Measurements from ENCODE around the gene NEMP2.
A peak's percentile ranks its signal among the peaks of the same experiment; 100 is the strongest.

Gene NEMP2, protein sequence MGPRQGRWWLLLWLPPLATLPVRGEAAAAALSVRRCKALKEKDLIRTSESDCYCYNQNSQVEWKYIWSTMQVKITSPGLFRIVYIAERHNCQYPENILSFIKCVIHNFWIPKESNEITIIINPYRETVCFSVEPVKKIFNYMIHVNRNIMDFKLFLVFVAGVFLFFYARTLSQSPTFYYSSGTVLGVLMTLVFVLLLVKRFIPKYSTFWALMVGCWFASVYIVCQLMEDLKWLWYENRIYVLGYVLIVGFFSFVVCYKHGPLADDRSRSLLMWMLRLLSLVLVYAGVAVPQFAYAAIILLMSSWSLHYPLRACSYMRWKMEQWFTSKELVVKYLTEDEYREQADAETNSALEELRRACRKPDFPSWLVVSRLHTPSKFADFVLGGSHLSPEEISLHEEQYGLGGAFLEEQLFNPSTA

DNA sequence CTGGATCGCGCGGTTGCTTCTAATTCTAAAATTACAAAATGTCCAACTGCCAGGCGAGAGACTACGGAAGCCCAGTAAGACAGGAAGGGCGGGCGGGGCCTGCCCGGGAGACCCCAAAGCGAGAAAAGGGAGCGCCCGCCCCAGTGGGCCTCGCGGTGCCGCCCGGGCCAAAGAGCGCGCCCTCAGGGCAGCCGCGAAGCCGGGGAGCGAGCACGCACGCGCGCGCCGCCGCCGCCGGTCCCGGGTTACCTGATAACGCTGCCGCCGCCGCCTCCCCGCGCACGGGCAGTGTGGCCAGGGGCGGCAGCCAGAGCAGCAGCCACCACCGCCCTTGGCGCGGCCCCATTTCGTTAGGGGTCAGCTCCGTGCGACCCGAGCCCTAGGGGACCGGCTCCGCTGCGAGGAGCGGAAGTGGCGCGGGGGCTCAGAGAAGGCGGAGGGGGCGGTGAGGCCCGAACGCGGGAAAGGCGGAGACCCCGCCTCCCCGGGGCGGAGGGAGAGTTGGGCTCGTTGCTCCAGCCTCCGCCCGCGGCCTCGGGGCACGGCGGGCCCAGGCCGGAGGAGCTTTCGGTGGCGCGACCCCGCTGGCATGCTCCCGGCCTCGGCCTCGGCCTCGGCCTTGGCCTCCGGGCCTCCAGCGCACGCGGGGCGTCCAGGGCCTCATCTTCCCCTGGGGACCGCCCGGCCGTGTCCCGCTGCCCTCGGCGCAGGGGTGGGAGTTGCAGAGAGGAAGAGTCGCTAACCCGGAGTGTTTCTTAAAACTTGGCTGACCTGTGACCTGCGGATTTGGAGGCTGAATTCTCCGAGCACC is at the start of gene NEMP2:
TSS of gene NEMP2 (minus strand) at position 413 of the 811 bp plus-strand sequence. CDS start at position 346, 67 bp downstream.
- DNase-seq: peak; percentile 63 to 71

DNA sequence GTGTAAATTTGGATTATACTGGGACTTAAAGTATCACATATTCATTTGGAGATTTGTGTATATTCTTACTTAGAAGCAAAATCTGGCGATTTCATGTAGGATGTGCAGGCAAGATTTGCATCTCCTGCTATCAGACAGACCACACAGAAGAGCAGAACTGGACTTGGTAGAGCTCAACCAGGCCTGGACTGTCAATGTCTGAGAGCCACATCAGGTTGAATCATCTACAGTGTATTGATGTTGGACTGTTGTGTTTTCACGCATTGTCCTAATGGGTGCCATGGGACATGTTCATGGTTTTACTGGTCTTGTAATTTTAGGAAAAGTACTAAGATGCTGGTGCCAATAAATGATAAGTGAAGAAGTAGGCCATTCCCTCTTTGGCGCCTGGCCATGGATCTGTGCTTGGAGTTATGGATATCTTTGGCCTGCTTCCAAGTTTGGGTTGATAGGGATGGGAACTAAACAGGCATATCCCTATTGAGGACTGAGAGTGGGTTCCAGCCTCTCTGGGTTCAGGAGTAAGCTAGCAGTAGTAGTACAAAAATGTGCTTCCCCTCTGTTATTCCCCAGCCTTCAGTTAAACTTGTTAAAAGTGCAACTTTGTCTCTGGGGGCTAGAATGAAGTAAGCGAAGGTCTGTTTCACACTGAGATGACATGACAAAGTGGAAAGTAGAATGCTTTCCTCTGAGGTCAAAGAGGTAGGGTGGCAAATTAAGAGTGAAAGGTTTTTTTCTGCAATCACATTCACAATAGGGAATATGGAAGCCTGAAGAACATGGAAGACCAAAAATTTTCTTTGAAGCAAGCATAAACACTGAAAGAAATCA is 49.2 kb upstream of the NEMP2 start:
- DNase-seq: no peak

DNA sequence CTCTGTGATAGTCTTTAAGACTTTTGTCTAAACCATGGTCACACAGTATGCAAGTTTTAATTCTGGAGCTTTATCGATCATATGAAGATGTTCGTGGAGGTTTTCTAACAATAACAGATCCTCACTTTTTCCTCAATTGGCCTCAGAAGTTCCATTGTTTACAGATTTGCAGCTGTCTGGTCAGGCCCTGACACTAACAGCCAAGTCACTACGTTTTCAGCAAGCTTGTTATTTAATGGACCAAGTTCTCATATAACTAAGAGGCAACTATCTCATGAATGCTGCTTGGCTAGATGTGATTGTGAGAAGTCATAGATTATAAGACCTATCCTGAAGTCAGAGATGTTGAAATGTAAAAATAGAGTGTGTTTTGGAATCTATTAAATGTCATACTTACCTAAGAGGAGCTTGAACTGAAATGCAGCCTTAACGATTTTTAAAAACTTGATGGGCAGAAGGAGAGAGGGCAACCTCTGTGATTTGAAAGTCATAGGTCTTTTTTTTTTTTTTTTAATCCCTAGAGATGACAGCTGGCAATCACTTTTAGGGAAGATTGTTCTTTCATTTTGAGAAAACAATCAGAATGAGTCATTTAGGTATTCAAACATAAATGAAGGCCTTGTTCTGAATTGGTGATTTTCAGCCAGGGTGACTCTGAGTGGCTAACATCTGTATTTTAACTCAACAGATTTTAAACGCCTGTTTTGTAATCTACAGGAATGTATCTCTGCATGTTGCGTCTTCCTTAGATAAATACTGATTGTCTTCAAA is 48.4 kb upstream of the NEMP2 start:
- DNase-seq: no peak

DNA sequence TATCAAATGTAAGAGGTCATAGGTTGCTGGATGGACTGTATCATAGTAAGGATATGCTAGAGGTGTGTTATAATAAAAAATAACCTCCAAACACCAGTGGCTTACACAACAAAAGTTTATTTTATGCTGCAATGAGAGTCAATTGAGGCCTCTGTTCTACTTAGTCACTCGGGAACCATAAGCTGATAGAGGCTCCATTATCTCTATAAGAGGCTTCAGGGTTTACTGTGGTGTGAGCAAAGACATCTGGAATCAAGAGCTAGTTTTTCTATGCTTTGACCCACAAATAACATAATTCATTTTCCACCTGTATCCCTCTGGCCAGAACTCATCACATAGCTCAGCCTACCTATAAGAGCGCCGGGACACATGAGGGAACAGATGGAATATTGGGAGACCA is 47.5 kb upstream of the NEMP2 start:
- DNase-seq: no peak

DNA sequence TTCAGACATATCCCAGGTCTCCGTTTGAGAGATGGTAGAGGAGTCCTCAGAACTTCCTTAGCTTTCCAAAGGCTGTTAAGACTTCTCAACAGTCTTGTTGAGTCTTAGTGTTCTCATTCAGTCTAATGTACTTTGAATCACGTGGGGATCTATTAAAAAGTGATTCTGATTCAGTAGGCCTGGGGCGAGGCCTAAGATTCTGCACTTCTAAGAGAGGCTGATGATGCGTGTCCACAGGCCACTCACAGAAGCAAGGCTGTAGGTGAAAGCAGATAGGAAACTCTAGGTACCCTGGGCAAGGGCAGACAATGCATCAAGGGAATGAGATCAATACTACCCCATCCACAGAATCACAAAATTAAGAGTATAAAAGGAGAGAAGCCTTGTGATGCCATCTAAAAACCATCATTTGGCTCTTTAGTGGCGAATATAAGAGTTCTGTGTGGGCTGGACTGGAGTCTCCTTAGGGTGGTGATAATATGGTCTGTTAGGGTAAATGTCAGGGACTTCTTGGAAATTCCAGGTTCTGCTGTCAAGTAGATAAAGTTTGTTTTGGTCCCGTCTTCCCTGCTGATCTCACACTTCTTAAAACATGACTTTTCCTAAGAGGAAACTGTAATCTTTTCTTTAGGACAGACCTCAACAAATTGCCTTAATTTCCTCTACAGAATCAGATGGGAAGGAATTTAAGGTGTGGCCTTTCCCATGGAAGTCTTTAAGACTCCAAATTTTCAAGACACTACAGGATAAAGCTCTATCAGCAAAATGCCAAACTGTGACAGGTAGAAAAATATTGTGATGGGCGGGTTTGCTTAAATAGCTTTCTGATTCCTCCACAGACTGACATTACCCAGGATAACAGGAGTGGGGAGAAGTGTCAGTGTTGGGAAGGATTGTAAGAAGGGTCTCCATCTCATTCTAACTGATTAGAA is 45.7 kb upstream of the NEMP2 start:
- no peak for DNase-seq

DNA sequence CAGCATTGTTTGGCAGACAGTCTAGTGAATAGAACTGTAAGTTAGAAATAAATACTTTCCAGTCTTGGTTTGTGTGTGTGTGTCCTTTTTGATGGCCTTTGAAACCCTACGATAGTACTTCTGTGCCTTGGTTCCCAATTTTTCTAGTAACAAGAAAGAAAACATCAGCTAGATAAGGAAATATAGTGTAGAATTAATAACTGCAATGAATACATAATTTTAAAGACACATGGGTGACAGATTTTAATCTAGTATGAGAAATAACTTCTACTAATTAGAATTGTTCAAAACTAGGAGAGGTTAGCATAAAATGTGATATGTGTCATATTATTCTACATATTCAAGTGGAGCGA is 44.5 kb upstream of the NEMP2 start:
- no peak for DNase-seq

DNA sequence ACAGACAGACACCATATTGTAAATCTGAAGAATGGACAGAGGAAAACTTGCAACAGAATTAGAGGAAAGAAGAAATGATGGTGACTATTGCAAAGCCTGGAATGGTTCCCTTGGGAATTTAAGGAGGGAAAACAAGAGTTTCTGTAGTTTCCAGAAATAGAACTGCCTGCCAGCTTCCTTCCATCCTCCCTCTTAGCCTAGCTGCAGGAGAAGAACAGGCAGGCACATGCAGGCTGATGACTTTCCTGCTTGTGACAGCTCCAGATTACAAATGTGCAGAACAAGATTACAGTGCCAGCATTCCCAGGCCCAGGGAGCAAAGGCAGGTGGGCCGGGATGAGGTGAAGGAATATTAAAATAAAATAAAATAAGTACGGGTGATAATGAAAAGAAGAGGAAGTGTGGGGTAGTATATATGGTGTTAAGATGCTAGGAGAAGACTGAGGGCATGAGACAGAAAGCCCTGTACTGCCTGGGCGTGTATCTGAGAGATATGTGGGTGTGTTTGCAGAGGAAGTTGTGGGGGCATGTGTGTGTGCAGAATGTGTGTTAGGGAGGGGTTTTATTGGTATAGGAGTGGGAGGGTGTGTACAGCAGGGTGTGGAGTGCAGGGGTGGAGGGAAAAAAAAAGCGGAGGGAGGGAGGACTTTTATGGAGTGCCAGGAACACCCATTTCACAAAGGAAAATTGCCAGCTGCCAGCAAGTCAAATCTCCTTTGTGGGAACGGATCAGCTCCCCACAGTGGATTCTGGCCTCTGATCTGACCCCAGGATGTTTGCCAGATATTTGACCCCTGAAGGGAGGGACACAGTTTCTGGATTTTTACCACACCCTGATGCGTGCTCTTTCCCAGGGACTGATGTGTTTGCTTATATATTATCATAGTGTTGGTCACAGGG is 43.9 kb upstream of the NEMP2 start:
- no peak for DNase-seq

DNA sequence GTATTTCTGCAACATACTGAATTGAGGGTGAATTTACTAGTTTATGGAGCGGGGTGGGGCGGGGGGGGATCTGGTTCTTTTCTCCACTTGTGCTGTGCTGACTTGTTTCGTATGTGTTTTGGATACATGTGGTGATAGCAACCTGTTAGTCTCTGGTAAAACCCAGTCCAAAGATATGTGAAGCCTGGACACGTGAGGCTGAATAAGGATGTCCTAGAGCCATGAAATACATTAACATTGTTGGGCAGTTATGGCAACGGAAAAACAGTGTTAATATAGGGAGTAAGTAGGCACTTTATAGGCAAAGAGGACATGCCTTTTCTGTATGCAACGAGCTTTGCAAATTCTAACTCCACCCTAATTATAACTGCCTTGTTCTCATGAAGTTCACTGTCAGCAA is 42.1 kb upstream of the NEMP2 start:
- DNase-seq: no peak

DNA sequence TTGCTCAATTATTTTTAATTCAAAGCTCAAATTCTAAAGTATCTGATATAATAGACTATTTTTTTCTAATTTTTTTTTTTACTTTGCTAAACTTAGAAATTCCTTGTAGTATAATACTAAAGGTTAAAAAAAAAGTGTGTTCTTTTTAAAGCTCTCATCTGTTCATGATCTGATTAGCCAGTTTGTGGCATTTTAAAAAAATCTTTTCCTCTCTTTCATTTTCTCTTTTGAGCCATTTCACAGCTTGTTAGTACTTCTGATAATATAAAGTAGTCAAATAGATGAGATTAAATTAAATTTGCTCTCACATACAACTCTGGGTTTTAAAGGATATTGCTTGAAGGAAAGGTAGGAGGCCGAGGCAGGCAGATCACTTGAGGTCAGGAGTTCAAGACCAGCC is 40.7 kb upstream of the NEMP2 start:
- no peak for DNase-seq

DNA sequence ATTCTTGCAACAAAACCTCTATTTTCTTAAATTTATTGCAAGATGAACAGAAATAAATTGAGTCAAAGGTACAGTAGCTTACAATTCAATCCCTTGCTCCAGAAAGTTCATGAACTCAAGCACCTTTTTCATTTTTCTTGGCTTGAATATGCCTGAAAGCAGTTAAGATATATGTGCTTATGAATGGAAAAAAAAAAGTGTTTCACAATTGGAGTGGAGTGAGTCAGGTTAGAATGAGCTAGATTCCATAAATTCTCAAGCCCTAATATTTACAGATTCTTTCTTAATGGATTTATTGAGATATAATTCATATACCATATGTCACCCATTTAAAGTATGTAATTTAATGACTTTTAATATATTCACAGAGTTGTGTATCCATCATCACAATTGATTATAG is 39.6 kb upstream of the NEMP2 start:
- DNase-seq: no peak

DNA sequence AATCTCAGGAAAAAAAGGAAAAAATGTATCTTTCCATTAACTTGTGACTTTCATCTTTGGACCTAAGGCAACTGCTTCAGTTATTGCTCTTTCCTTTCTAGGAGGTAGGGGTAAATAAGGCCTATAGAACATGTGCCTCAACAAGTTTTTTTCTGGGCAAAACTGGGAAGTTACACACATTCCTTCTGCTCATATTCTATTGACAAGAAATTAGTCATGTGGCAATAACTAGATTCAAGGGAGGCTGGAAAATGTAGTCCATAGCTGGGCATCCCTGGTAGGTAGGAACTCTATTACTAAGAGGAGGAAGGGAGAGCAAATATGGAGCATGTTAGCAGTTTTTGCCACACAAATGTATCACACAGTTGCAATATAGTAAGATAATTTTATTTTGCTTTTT is 37.7 kb upstream of the NEMP2 start:
- no peak for DNase-seq

DNA sequence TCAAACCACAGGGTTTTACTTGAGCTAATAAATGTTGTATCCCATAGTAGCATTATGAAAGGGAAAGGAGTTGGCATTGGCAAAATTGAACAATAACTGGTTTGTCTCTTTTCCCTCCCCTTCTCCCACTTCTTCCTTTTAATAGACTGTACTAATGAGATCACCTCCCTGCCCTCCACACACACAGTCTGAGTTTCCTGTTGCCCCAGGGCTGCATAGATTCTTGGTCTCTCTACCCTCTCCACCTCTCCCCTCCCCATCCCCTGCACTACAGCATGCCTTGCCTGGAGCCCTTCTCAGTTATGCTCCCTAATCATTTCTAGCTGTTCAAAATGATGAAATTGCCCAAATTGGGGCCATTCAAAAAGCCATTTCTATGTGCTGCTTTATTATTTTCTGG is 37.2 kb upstream of the NEMP2 start:
- no peak for DNase-seq

DNA sequence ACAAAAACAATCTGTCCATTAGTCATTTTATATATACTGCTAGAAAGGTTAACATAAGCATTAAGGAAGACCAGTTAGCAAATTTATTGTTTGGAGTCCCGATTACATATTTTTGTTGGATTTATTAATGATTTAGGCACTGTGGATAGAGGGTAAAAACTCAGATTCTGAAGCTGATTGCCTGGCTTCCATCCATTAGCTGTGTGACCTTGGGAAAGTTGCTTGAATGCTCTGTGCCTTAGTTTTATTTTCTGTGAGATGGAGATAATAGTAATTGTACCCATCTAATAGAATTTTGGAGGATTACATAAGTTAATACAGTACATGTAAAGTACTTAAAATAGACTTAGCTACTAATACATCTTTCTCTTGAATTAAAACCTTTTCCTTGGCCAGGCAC is 36.3 kb upstream of the NEMP2 start:
- no peak for DNase-seq

DNA sequence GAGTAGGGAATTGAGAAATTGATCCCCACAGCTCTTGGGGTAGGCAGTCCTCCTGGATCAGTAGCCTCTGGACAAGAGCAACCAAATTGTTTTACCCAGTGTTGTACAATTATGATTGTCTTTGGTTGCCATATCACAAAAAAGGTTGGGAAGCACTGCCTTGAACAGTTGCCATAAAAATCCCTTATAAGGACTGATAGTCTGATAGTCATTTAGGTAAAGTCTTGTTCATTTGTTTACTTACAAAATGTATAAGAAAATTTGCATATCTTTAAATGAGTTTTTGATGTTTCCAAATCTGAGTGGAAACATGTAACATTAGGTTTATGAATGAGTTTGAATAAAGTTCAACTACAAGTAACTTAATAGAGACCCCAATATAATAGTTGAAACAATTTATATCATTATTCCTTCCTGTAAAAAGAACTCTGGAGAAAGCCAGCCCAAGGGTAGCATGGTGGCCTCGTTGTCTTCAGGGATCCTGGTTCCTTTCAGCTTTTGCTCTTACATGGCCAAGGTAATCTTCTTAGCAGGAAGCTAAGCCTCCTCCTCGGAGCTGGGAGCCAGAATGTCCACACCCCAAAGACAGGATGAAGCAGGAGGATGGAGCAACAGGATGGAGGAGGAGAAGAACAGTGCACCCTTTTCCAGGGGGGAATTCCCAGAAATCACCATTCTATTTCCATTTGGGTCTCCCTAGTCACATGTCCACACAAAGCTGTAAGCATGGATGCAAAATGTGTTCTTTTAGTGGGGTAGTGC is 35.7 kb upstream of the NEMP2 start:
- DNase-seq: no peak

DNA sequence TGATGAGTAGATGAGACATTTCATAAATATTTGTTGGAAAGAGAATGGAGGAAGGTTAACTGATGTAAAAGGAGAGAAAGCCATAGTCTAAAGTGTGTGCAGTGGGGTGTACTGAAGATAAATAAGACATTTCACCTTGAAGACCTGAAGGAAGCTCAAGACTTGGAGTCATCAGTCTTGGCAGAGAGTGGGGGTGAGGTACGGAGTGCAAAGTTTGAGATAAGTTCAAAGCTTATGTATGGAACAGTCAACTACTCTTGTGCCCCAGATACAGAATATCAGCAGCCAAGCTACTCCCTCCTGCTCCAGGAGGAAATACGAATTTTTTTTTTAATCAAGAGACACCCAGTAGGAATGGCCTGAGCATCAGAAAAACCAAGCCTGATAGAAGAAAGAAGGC is 30.3 kb upstream of the NEMP2 start:
- DNase-seq: no peak

DNA sequence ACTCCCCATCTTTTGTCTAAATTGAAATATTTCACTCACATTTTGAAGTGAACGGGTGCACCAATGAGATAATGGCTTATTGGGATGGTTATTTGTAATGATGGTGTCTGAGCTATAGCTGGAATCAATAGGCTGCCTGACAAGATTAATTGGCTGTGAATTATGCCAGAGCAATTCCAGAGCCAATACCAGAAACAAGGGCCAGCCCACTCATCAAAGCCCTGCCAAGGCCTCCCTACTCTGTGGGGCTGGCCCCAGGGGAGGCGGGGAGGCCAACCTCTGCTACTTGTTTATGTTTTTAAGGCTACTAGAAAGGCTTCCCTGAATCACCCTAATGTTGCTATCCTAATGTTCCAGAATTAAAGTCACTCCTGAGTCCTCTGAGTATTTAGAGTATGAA is 29.1 kb upstream of the NEMP2 start:
- no peak for DNase-seq

DNA sequence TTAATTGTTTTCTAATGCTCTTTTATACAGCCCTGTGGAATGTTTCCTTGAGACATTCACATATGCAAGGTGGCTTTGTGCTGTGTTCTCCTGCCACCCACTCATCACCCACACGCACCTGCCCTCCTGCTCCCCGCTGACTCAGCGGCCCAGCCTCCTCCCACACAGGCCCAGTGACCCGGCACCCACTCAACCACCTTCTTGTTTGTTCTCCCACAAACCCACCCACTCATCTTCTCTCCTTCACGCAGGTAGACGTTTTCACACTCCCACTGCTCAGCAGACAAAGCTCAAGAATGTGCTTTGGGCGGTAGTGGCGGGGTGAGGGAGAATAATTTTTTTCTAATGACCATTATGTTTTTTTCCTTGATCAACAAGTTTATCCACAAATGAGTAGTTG is 28.6 kb upstream of the NEMP2 start:
- DNase-seq: no peak

DNA sequence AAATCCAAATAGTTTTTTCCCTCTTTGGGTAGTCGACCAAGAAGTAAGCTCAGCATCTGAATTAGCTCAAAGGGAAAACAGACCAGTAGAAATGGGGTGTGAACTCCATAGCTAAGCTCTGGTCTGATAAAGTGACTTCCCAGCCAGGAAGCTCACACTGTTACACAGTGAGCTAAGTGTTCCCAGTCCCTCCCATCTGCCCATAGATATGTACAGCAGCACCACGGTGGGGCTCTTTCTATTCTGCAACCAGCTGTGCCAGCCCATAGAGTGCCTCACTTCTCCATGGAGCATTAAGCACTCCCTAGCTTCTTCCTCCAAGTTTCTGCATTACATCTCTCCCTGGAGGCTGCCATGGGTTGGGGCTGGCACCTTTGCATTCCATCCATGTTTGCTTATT is 27.6 kb upstream of the NEMP2 start:
- DNase-seq: no peak

DNA sequence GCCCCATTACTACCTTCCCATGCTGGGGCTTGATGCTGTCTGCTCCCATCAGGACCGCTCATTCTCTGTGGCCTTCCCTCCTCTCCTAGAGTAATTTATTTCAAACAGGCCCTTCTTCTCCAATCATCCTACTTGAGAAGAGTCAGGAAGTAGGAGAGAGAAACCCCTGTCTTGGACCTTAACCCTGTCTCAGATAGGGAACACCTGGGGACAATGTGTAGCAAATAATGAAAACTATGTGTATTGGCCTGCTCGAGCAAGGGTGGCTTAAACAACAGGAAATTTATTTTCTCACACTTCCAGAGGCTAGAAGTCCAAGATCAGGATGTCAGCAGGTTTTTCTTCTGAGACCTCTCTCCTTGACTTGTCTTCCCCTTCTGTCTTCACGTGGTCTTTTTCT is 26.6 kb upstream of the NEMP2 start:
- no peak for DNase-seq

Data from hippocampal formation (tissue), 2 donors.